Inferior parietal cortex (tissue), 1 donor: ENCODE results near the gene PAK5.
"Not testable (repeated sequence)": the region's sequence is repeated elsewhere in the genome, so short reads cannot be mapped to it uniquely, and the experiment has no call there.

Experiments used
- DNase-seq: peaks from one replicate; pipeline ENCODE4 v3.0.0-alpha.2; 2016; ENCODE audit errors: extremely low spot score

Gene PAK5

GRCh38 chr20:9686001-9686400 lies 152.9 kb downstream of the PAK5 start:
- no peak for DNase-seq

DNA sequence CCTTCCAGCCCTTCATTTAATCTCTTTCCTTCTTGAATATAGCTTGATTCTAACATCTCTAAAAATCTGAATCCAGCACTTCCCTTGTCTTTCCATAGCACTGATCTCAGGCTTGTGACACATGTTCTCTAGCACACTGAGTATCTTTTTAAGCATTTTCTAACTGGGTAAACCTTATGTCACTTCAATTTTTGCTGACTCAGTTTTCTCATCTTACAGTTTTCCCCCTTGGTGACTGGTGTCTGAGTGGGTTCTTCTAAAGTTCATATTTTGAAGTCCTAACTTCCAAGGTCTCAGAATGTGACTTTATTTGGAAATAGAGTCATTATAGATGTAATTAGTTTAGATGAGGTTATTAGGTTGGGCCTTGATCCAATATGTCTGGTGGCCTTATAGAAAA lies 153.9 kb downstream of the PAK5 start:
- no peak for DNase-seq

GRCh38 chr20:9677100-9677623 lies 161.7 kb downstream of the PAK5 start:
- no peak for DNase-seq

GRCh38 chr20:9672981-9673380 lies 165.9 kb downstream of the PAK5 start:
- no peak for DNase-seq

DNA sequence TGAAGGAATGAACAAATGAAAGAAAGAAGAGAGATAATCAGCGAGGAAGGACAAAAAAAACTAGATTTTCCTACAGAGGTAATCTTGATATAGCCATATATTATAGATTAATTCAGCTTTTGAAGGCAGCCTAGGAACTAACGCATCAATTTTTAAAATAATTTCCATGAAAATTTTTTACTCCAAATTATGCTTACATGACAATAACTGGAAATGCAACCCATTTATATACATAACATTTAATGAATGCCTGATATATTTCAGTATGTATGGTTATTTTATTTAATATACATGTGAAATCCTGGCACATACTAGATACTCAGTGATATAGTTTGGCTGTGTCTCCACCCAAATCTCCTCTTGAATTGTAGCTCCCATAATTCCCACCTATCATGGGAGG lies 166.8 kb downstream of the PAK5 start:
- no peak for DNase-seq

DNA sequence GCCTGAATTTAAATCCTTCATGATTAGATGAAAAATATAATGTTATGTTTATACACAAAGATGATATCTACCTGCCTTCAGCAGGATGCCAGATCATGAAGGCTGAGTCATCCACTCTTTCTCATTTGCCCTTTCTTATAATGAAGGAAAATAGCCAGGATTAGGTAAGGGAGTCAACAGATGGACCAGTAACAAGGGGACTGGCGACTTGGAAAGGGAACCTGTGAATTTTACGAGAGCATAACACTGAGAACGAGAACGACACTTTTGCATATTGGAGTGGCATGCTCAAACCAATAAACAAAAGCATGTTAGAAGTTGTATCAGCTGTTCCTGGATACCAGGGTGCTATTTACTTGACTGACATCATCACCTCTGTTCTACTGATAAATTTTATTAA lies 170.5 kb downstream of the PAK5 start:
- no peak for DNase-seq

GRCh38 chr20:9663423-9663822 lies 175.5 kb downstream of the PAK5 start:
- no peak for DNase-seq

- no peak for DNase-seq
These were observed 178.5 kb downstream of the PAK5 start for GRCh38 chr20:9660236-9660868.

GRCh38 chr20:9647741-9648140 lies 191.1 kb downstream of the PAK5 start:
- DNase-seq: no peak

DNA sequence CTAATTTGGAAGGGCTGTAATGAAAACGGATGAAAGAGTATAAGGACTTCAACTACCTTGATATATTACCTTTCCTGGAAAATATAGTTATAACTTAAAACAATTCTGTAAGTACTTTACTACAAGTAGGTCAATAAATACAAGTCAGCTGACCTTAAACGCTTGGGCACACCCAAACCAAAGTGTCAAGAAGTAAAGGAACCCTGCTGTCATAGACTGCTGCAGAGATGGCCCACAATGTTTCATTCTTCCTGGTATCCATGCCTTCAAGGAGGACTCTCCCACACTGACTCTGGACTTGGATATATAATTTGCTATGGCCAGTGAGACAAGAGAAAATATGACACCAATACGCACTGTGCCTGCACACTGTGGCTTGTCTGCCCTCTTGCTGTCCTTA lies 192.5 kb downstream of the PAK5 start:
- DNase-seq: no peak

- DNase-seq: no peak
These were observed 196.0 kb downstream of the PAK5 start for GRCh38 chr20:9642882-9643281.

GRCh38 chr20:9641499-9642000 lies 197.3 kb downstream of the PAK5 start:
- not testable (repeated sequence) for DNase-seq

- no peak for DNase-seq
These were observed 201.0 kb downstream of the PAK5 start for GRCh38 chr20:9637889-9638288.

DNA sequence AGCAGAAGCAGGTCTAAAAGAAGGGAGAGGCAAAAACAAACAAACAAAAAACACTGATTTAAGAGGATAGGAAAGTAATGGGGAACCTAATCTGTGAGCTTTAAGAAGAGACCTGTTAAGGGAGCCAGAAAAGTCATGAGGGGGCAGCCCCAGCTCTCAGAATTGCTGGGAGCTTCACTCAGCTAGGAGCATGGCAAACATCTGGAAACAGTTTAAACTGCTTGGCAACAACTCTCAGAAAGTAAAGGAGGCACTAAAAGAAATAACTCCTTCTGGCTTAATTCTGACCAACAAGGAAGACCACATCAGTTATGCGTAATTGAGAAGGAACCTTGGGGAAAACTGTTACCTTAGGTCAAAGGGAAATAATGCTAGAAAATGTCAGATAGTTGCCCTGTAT lies 203.1 kb downstream of the PAK5 start:
- no peak for DNase-seq

- DNase-seq: no peak
These were observed 204.5 kb downstream of the PAK5 start for GRCh38 chr20:9634327-9634726.

DNA sequence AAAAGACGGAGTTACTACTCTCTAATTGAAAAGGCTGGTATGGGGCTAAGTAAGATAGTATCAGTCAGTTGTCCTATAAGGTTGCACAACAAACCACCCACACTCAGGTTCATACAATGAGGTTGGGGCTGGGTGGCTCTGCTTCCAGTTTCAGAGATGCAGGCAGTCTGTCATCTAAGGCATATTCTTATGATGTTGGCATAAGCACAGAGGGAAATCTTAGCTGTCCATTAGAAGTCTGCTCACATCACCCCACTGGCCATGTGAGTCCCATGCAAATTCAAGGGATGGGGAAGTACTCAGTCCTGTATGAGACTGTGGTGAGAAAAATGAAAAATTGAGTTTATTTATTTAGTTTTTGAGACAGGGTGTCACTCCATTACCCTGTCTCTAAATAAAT lies 205.9 kb downstream of the PAK5 start:
- DNase-seq: no peak

DNA sequence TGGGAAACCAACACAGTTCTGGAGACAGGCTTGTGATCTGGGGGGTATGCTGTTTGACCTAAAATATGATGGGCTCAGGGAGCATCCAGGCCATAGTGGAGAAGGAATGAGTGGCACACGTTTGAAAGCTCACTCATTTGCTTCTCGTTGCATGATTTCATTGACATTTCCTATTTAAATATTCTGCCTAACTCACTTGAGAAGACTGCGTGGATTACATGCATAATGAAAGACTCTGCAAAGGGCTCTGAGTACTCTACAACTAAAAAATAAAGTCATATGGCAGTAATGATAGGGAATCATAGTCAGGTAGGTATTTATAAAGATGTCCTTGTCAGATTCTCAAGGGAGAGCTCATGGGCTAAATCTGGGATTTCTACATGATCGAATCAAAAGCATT lies 206.6 kb downstream of the PAK5 start:
- DNase-seq: no peak

DNA sequence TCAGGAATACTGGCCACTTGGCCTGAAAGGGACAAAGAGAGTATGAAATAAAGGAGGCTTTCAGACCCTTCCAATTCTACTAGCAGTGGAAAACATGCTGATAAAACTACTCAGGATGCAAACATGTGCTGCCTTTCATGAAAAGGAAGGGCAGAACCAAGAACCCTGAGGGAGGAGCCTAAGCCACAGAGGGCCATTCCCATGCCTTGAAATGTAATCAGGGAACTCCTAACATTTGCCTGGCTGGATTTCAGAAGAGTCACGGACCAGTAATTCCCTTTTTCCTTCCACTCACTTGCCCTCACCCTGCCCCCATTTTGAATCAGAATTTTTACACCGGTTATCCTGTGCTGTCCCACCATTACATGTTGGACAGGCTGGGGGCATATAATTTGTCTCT lies 208.3 kb downstream of the PAK5 start:
- no peak for DNase-seq

GRCh38 chr20:9629831-9630230 lies 209.0 kb downstream of the PAK5 start:
- no peak for DNase-seq

- no peak for DNase-seq
These were observed 210.3 kb downstream of the PAK5 start for GRCh38 chr20:9628589-9628988.

DNA sequence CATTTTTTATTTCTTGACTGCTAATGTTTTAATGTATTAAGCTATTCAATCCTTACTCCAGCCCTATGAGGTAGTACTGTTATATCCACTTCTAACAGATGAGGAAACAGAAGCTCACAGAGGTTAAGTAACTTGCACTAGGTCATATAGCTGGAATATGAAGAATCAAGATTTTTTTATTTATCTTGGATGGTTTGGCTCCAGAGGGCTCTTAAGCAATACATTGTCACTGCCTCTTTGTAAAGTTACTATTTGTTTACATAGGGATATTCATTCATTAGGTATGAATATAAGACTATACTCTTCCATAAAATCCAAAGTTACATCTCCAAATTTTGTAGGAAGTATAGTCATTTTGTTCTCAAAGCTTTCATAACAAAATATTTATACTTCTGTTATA lies 210.7 kb downstream of the PAK5 start:
- DNase-seq: no peak

GRCh38 chr20:9627219-9627618 lies 211.7 kb downstream of the PAK5 start:
- DNase-seq: no peak

GRCh38 chr20:9626357-9626756 lies 212.5 kb downstream of the PAK5 start:
- DNase-seq: no peak

DNA sequence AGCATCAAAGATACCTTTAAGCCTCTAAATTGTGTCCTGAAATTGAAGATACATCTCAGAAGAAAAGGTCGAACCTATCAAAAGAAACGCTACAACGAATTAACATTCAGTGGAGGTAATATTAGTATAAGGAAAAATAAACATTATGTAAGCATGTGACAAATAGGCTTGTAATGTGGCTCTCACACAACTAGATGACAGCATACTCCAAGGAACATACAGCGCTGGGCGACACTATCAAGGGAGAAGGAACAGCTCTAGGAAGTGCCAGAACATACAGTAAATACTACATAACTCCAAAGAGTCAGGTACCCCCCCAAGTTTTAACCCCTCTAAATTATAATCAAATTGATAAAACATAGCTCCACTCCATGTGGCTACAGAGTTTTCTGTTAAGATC lies 220.9 kb downstream of the PAK5 start:
- DNase-seq: peak; percentile 81
